Activated T-helper 1 cell treated with anti-CD3 and anti-CD28 coated beads, Interleukin-2, amount 50 U/mL, for 16 hours (primary cell): ENCODE data around the gene DNAJA3.
"Not testable (repeated sequence)": the region's sequence is repeated elsewhere in the genome, so short reads cannot be mapped to it uniquely, and the experiment has no call there.

Experiments used
- DNase-seq, 2 donors: peaks; one replicate each; pipeline ENCODE4 v3.0.0-alpha.2; 2020; ENCODE audit warnings: low read depth in 1 of 2, low spot score in 1 of 2

The DNAJA3 gene

GRCh38 chr16:4386951-4387565 is 38.6 kb upstream of the DNAJA3 start:
- no peak for DNase-seq

- no peak for DNase-seq
These were observed 37.9 kb upstream of the DNAJA3 start for GRCh38 chr16:4387781-4388180.

GRCh38 chr16:4388271-4389021 is 37.2 kb upstream of the DNAJA3 start:
- no peak for DNase-seq

- no peak for DNase-seq
These were observed 36.4 kb upstream of the DNAJA3 start for GRCh38 chr16:4389051-4389955.

- DNase-seq: no peak
These were observed 35.1 kb upstream of the DNAJA3 start for GRCh38 chr16:4390266-4391260.

- no peak for DNase-seq
These were observed 33.9 kb upstream of the DNAJA3 start for GRCh38 chr16:4391631-4392381.

- no peak for DNase-seq
These were observed 33.1 kb upstream of the DNAJA3 start for GRCh38 chr16:4392382-4393239.

- no peak for DNase-seq
These were observed 32.4 kb upstream of the DNAJA3 start for GRCh38 chr16:4393240-4393600.

- not testable (repeated sequence) for DNase-seq
These were observed 31.8 kb upstream of the DNAJA3 start for GRCh38 chr16:4393850-4394249.

GRCh38 chr16:4395055-4395726 is 30.5 kb upstream of the DNAJA3 start:
- no peak for DNase-seq

- no peak for DNase-seq
These were observed 26.5 kb upstream of the DNAJA3 start for GRCh38 chr16:4399001-4399730.

- DNase-seq: no peak
These were observed 24.6 kb upstream of the DNAJA3 start for GRCh38 chr16:4401094-4401501.

- DNase-seq: no peak
These were observed 24.2 kb upstream of the DNAJA3 start for GRCh38 chr16:4401510-4401909.

GRCh38 chr16:4402439-4403132 is 23.1 kb upstream of the DNAJA3 start:
- DNase-seq: peak; percentile 45 to 52

- DNase-seq: no peak
These were observed 22.3 kb upstream of the DNAJA3 start for GRCh38 chr16:4403133-4403949.

GRCh38 chr16:4404247-4404966 is 21.3 kb upstream of the DNAJA3 start:
- no peak for DNase-seq
